HepG2 (cell line): ENCODE measurements around the gene AMIGO1. TPM values are rescaled to one million over a fixed set of nuclear protein-coding genes. Genes with fewer than 3 reads are reported as not detected.

Source experiments
- ATAC-seq: fragments of 200-7000 bp; cut with Tn5 transposase; 3 replicates; pipeline ENCODE4 v1.9.1; 2020; ENCODE audit warnings: mild to moderate bottlenecking, moderate library complexity
- BruUV-seq: library from RNA; stranded (reverse); fragments of 400-500 nt; replicated peaks from 2 replicates; lab custom pipeline; 2021; lab: Mats Ljungman, UMichigan
- CTCF ChIA-PET: fragments of 300-600 bp; formaldehyde crosslinking; extraction: SDS; loops from one replicate; lab custom pipeline; 2021; ENCODE audit warnings: low total read pairs, inconsistent platforms, low intra/inter-chr PET ratio; lab: Yijun Ruan, JAX
- POLR2A ChIA-PET: fragments of 350-600 bp; sonication (Branson Sonifier 250); formaldehyde crosslinking; loops from one replicate; lab custom pipeline; 2020; ENCODE audit warnings: antibody characterized with exemption, inconsistent platforms; lab: Yijun Ruan, JAX
- DNase-seq: peaks from one replicate; pipeline ENCODE4 v3.0.0-alpha.2; 2015; ENCODE audit warnings: low spot score
- FAIRE-seq: peaks from 3 replicates; lab custom pipeline; 2011; peaks lifted over from hg19 to GRCh38; lab: Jason Lieb, UNC
- H2AFZ ChIP-seq: one replicate; pipeline ENCODE4 v1.6.1; 2011; ENCODE audit warnings: low read length, inconsistent platforms
- H3K27ac ChIP-seq: fragments of 300-600 bp; 3 replicates; pipeline ENCODE4 v1.8.0; 2011; ENCODE audit warnings: mixed run types, mild to moderate bottlenecking, mixed read lengths, low read length, inconsistent platforms; ENCODE audit not compliant: insufficient read depth; ENCODE audit errors: extremely low read length
- H3K27me3 ChIP-seq, 2 experiments: fragments of 200-600 bp in 1 of 2; 2 replicates in 1 of 2; 3 replicates in 1 of 2; pipeline versions ENCODE4 v1.6.0 to v1.8.0; 2011; ENCODE audit warnings: low read length in 2 of 2, mild to moderate bottlenecking in 2 of 2, moderate library complexity in 2 of 2, inconsistent platforms in 1 of 2; ENCODE audit not compliant: insufficient read depth in 2 of 2, control insufficient read depth in 1 of 2
- H3K36me3 ChIP-seq, 2 experiments: fragments of 200-600 bp in 1 of 2; replicated peaks in 1 of 2; 2 replicates in 1 of 2; 3 replicates in 1 of 2; pipeline versions ENCODE4 v1.5.1 to v1.8.0; 2011; ENCODE audit warnings: low read length in 2 of 2, inconsistent platforms in 1 of 2; ENCODE audit not compliant: insufficient read depth in 2 of 2, control insufficient read depth in 1 of 2
- H3K4me1 ChIP-seq: 2 replicates; pipeline ENCODE4 v1.5.1; 2012; ENCODE audit warnings: low read length, inconsistent platforms; ENCODE audit not compliant: insufficient read depth
- H3K4me2 ChIP-seq: 2 replicates; pipeline ENCODE4 v1.6.0; 2011; ENCODE audit warnings: low read depth, low read length, inconsistent platforms
- H3K4me3 ChIP-seq, 3 experiments: fragments of 200-600 bp in 1 of 3; sonication (generic), shearing (Covaris generic) in 1 of 3; replicated peaks in 1 of 3; 2 replicates each; pipeline ENCODE4 v1.5.1; 2011 to 2016; ENCODE audit warnings: low read length in 3 of 3, inconsistent platforms in 2 of 3, low read depth in 2 of 3, mild to moderate bottlenecking in 2 of 3, control low read depth in 1 of 3, mixed read lengths in 1 of 3; ENCODE audit not compliant: insufficient read depth in 1 of 3
- H3K79me2 ChIP-seq: one replicate; pipeline ENCODE4 v1.6.1; 2011; ENCODE audit warnings: low read length, inconsistent platforms; ENCODE audit not compliant: insufficient read depth
- H3K9ac ChIP-seq: 2 replicates; pipeline ENCODE4 v1.6.0; 2011; ENCODE audit warnings: mild to moderate bottlenecking, low read depth, low read length, inconsistent platforms; ENCODE audit not compliant: insufficient read depth
- H3K9me3 ChIP-seq: 2 replicates; pipeline ENCODE4 v1.5.1; 2012; ENCODE audit warnings: mild to moderate bottlenecking, low read length
- H4K20me1 ChIP-seq: 2 replicates; pipeline ENCODE4 v1.6.0; 2011; ENCODE audit warnings: inconsistent platforms, mild to moderate bottlenecking, low read length, moderate library complexity; ENCODE audit not compliant: insufficient read depth
- HCFC1 ChIP-seq: fragments of 150-350 bp; IDR thresholded peaks from 2 replicates; pipeline ENCODE4 v1.6.1; 2014; ENCODE audit warnings: low read depth, low read length
- JUND ChIP-seq: sonication (generic); formaldehyde crosslinking; IDR thresholded peaks from 2 replicates; pipeline ENCODE4 v1.8.0; 2022; ENCODE audit warnings: mild to moderate bottlenecking, missing genetic modification reagents
- MEF2D ChIP-seq: sonication (generic); formaldehyde crosslinking; IDR thresholded peaks from 2 replicates; pipeline ENCODE4 v1.5.1; 2020; ENCODE audit warnings: mild to moderate bottlenecking, missing genetic modification reagents
- MTF1 ChIP-seq: sonication (generic); formaldehyde crosslinking; IDR thresholded peaks from 2 replicates; pipeline ENCODE4 v1.5.0; 2020; ENCODE audit warnings: missing genetic modification reagents
- PRMT3 ChIP-seq: sonication (generic); formaldehyde crosslinking; IDR thresholded peaks from 2 replicates; pipeline ENCODE4 v1.8.1; 2022; ENCODE audit warnings: low read depth, mild to moderate bottlenecking, moderate library complexity, missing genetic modification reagents, borderline replicate concordance
- RBFOX2 ChIP-seq: fragments of 200-400 bp; formaldehyde crosslinking; IDR thresholded peaks from 2 replicates; pipeline ENCODE4 v1.6.1; 2017; ENCODE audit warnings: low read depth, mild to moderate bottlenecking, low read length
- SAP130 ChIP-seq: IDR thresholded peaks from 2 replicates; pipeline ENCODE4 v1.6.1; 2016; ENCODE audit warnings: low read depth
- SIX1 ChIP-seq: sonication (generic); formaldehyde crosslinking; IDR thresholded peaks from 2 replicates; pipeline ENCODE4 v1.4.0; 2020; ENCODE audit warnings: missing genetic modification reagents, borderline replicate concordance
- TOPORS ChIP-seq: sonication (generic); formaldehyde crosslinking; IDR thresholded peaks from 2 replicates; pipeline ENCODE4 v1.8.0; 2023; ENCODE audit warnings: mild to moderate bottlenecking, missing genetic modification reagents
- ZNF569 ChIP-seq: sonication (generic); formaldehyde crosslinking; IDR thresholded peaks from 2 replicates; pipeline ENCODE4 v1.5.0; 2020; ENCODE audit warnings: mild to moderate bottlenecking, missing genetic modification reagents, moderate library complexity, borderline replicate concordance
- WGBS: methylation state at CpG from one replicate; pipeline ENCODE4 v1.1.6; 2017; ENCODE audit warnings: low lambda C conversion rate; 5-methylcytosine and 5-hydroxymethylcytosine counted together
- in situ Hi-C: cut with HindIII; loops from 2 replicates; pipeline ENCODE4 v1.10.0; 2017; ENCODE audit warnings: low pct_unique_long_range_greater_than_20kb; ENCODE audit not compliant: extremely low pct_ligation_motif_present
- intact Hi-C: fragments of 100-400 bp; cut with micrococcal nuclease; formaldehyde crosslinking; loops from one replicate; pipeline ENCODE4 v1.10.0; 2022; ENCODE audit not compliant: unreplicated experiment
- polyA plus RNA-seq, 8 experiments: library from polyadenylated mRNA; depleted of rRNA in 3 of 8; stranded (reverse) in 7 of 8; unstranded in 1 of 8; fragments of >200 nt; fragmentation: Illumina TruSeq in 4 of 8; extraction: Trizol in 4 of 8; gene quantifications; 2 replicates each; pipeline versions ENCODE4 v1.2.1 to v1.2.3, GENCODE V29; 2011 to 2016; ENCODE audit warnings: low read depth in 4 of 8, missing spikeins in 1 of 8, mixed read lengths in 1 of 8; ENCODE audit not compliant: insufficient read depth in 1 of 8
- total RNA-seq, 5 experiments: library from RNA; depleted of rRNA; stranded (reverse); fragments of >200 nt; fragmentation: Illumina TruSeq; extraction: Trizol; gene quantifications; 2 replicates each; pipeline ENCODE4 v1.2.3, GENCODE V29; 2016; ENCODE audit warnings: low read depth in 1 of 5
- TF ChIP-seq, protein P1 (sequence below): sonication (generic); formaldehyde crosslinking; IDR thresholded peaks from 2 replicates; pipeline ENCODE4 v1.4.0; 2020; ENCODE audit warnings: missing genetic modification reagents, borderline replicate concordance

The AMIGO1 gene
- total and polyA plus RNA-seq, 2 of the 13 experiments (the other 11 are each of a cell fraction or from before 2014, with no cell fraction given) = 0.40 to 1.3 TPM

DNA sequence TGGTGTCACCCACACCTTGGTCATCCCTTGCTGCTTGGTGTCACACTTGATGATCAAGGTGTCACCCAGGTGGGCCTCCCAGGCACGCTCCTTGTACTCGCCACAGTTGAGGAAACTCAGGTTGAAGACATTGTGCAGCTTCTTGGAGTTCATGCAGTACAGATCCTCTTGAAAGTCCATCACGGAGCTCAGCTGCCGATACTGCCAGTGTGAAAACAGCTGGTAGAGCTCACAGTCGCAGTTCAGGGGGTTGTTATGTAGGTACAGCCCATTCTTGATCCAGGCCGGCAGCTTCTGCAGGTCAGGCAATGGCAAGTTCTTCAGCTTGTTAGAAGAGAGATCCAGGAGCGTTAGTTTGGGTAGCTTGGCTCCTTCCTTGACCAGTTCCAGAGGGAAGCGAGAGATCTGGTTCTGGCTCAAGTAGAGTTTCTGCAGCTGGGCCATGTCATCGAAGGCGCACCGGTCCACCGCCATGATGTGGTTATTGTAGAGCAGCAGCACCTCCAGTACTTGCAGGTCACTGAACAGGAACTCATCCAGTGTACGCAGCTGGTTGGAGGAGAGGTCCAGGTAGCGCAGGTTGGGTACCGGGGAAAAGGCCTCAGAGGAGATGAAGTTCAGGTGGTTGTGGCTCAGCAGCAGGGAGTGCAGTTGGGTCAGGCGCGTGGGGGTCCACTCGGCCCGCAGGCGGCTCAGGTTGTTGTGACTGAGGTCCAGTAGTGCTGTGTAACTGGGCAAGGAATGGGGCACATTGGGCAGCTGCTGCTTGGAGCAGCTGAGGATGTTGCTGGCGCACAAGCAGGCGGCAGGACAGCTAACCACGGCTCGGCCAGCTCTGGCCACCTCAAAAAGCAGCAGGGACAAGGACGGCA, 1.3 kb downstream of the AMIGO1 start (continued):
- no peak for TF ChIP-seq TOPORS (CRISPR knock-in tag)
- TF ChIP-seq MTF1 (CRISPR knock-in tag) = no peak
- no peak for TF ChIP-seq JUND (CRISPR knock-in tag)

DNA sequence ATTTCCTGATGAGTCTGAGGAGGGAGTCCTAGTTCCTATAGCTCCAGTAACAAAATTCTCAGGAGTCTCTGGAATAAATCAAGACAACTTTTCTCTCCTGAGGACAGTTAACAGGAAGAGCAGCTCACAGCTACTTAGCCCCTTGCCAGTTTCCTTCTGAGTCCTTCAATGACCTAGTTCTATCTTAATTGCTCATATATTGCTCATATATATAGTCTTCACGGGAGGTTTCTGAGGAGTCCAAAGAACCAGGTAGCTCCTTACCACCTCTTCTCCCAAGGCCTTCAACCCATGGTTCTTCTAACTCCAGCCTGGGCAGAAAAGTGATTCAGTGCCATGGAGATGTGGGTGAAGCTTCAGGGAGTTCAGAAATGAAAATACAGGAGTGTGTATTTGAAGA, 4.6 kb downstream of the AMIGO1 start:
- 0% methylated on average over 1 of the region's 1 CpG for WGBS
- in situ Hi-C loops (no loop called here), intact Hi-C loops (no loop called here)
- Histone ChIP-seq H2AFZ (no peak overlapping the region), H3K79me2 (no peaks in the 10 kb centered on the region), H3K9me3 (no peaks in the 10 kb centered on the region), H3K4me1 (peaks cover 9% of the 10 kb centered on the region), H3K4me3 (no peak overlapping the region), H3K36me3 (no peaks in the 10 kb centered on the region), H3K27ac (no peak overlapping the region), H3K4me2 (no peak overlapping the region), H3K27me3 (peaks cover 0 to 4% of the 10 kb centered on the region in 2 experiments; a peak in 2 of 5 replicates), H3K9ac (no peak overlapping the region), H4K20me1 (no peaks in the 10 kb centered on the region)
- DNase-seq (no peak), ATAC-seq (no peak), FAIRE-seq (no peak)
- no peak for TF ChIP-seq RBFOX2
- no peak for TF ChIP-seq MEF2D (CRISPR knock-in tag)
- TF ChIP-seq SAP130 = no peak
- no peak for TF ChIP-seq SIX1
- TF ChIP-seq, protein P1, sequence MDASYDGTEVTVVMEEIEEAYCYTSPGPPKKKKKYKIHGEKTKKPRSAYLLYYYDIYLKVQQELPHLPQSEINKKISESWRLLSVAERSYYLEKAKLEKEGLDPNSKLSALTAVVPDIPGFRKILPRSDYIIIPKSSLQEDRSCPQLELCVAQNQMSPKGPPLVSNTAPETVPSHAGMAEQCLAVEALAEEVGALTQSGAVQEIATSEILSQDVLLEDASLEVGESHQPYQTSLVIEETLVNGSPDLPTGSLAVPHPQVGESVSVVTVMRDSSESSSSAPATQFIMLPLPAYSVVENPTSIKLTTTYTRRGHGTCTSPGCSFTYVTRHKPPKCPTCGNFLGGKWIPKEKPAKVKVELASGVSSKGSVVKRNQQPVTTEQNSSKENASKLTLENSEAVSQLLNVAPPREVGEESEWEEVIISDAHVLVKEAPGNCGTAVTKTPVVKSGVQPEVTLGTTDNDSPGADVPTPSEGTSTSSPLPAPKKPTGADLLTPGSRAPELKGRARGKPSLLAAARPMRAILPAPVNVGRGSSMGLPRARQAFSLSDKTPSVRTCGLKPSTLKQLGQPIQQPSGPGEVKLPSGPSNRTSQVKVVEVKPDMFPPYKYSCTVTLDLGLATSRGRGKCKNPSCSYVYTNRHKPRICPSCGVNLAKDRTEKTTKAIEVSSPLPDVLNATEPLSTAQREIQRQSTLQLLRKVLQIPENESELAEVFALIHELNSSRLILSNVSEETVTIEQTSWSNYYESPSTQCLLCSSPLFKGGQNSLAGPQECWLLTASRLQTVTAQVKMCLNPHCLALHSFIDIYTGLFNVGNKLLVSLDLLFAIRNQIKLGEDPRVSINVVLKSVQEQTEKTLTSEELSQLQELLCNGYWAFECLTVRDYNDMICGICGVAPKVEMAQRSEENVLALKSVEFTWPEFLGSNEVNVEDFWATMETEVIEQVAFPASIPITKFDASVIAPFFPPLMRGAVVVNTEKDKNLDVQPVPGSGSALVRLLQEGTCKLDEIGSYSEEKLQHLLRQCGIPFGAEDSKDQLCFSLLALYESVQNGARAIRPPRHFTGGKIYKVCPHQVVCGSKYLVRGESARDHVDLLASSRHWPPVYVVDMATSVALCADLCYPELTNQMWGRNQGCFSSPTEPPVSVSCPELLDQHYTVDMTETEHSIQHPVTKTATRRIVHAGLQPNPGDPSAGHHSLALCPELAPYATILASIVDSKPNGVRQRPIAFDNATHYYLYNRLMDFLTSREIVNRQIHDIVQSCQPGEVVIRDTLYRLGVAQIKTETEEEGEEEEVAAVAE (CRISPR knock-in tag) = no peak
- no peak for TF ChIP-seq ZNF569
- no peak for TF ChIP-seq PRMT3 (CRISPR knock-in tag)
- TF ChIP-seq HCFC1 = no peak
- POLR2A ChIA-PET = no interaction called here
- CTCF ChIA-PET = no interaction called here
- no TSS peak for BruUV-seq
